ENCODE data around the gene RPGRIP1L. TPM values are rescaled to one million over a fixed set of nuclear protein-coding genes. Genes with fewer than 3 reads are reported as not detected.

RPGRIP1L gene
- total and polyA plus RNA-seq, 9 of the 15 experiments (the other 6 are each of a cell fraction or from before 2014, with no cell fraction given) = 3.2 to 7.7 (median 5.8) TPM

- TF ChIP-seq RBFOX2 (IDR thresholded peaks at IDR 0.05; ENCODE audit: low read depth, low read length) (peak; percentile 70), ARHGAP35 (IDR thresholded peaks at IDR 0.05; ENCODE audit: partially characterized antibody) (peak; percentile 83), RBM25 (IDR thresholded peaks at IDR 0.05; ENCODE audit: low read depth, low read length, severe bottlenecking) (no peak), SIX5 (IDR thresholded peaks at IDR 0.05; ENCODE audit: borderline replicate concordance in 1 of 2, insufficient read depth in 1 of 2, low read depth in 1 of 2, low read length in 2 of 2) (peak; percentile 88), GABPB1 (CRISPR knock-in tag; IDR thresholded peaks at IDR 0.05) (peak; percentile 57; the same call in 1 of the 2 replicates), ZNF766 (CRISPR knock-in tag; conservative IDR thresholded peaks at IDR 0.05) (peak; percentile 95), ZBTB8A (IDR thresholded peaks at IDR 0.05; ENCODE audit: partially characterized antibody) (no peak), SNRNP70 (optimal IDR thresholded peaks at IDR 0.05; ENCODE audit: low read depth, low read length) (no peak), ZNF12 (CRISPR knock-in tag; IDR thresholded peaks at IDR 0.05) (0 out of 2 replicates have a peak, but pooled peaks have one; percentile 37), ZNF175 (CRISPR knock-in tag; IDR thresholded peaks at IDR 0.05; ENCODE audit: low read depth) (peak; percentile 89), PTRF (tag; IDR thresholded peaks at IDR 0.05) (no peak), ESRRB (CRISPR knock-in tag; IDR thresholded peaks at IDR 0.05; ENCODE audit: borderline replicate concordance) (no peak), ZBTB43 (CRISPR knock-in tag; IDR thresholded peaks at IDR 0.05) (no peak), EP300 (IDR thresholded peaks at IDR 0.05; ENCODE audit: low read length) (no peak), SIN3A (IDR thresholded peaks at IDR 0.05; ENCODE audit: borderline replicate concordance in 2 of 2, control insufficient read depth in 1 of 2, low read depth in 2 of 2, low read length in 2 of 2) (peak; percentile 64 to 87; a peak in 2 of 4 replicates), L3MBTL2 (IDR thresholded peaks at IDR 0.05) (peak; percentile 86), NR2C2 (CRISPR knock-in tag; IDR thresholded peaks at IDR 0.05) (no peak), NR2C2 (tag; IDR thresholded peaks at IDR 0.05) (peak; percentile 87; the same call in 1 of the 2 replicates), ZNF785 (CRISPR knock-in tag; IDR thresholded peaks at IDR 0.05) (no peak)
- TF ChIP-seq, protein P1, sequence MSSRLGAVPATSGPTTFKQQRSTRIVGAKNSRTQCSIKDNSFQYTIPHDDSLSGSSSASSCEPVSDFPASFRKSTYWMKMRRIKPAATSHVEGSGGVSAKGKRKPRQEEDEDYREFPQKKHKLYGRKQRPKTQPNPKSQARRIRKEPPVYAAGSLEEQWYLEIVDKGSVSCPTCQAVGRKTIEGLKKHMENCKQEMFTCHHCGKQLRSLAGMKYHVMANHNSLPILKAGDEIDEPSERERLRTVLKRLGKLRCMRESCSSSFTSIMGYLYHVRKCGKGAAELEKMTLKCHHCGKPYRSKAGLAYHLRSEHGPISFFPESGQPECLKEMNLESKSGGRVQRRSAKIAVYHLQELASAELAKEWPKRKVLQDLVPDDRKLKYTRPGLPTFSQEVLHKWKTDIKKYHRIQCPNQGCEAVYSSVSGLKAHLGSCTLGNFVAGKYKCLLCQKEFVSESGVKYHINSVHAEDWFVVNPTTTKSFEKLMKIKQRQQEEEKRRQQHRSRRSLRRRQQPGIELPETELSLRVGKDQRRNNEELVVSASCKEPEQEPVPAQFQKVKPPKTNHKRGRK (tag; IDR thresholded peaks at IDR 0.05) = no peak
- TF ChIP-seq, protein P2, sequence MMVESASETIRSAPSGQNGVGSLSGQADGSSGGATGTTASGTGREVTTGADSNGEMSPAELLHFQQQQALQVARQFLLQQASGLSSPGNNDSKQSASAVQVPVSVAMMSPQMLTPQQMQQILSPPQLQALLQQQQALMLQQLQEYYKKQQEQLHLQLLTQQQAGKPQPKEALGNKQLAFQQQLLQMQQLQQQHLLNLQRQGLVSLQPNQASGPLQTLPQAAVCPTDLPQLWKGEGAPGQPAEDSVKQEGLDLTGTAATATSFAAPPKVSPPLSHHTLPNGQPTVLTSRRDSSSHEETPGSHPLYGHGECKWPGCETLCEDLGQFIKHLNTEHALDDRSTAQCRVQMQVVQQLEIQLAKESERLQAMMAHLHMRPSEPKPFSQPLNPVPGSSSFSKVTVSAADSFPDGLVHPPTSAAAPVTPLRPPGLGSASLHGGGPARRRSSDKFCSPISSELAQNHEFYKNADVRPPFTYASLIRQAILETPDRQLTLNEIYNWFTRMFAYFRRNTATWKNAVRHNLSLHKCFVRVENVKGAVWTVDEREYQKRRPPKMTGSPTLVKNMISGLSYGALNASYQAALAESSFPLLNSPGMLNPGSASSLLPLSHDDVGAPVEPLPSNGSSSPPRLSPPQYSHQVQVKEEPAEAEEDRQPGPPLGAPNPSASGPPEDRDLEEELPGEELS (CRISPR knock-in tag; IDR thresholded peaks at IDR 0.05; ENCODE audit: borderline replicate concordance) = no peak
Observed at GRCh38 chr16:53703590-53704444, at the start of gene RPGRIP1L, which contains the start of gene FTO (continued).
